GM18505 (cell line): ENCODE measurements around the gene SMIM9.
"Not testable (repeated sequence)": the region's sequence is repeated elsewhere in the genome, so short reads cannot be mapped to it uniquely, and the experiment has no call there.

Experiments used
- ATAC-seq: cut with Tn5 transposase; IDR thresholded peaks from one replicate; pipeline ENCODE4 v1.9.1; 2021; ENCODE audit not compliant: unreplicated experiment
- POLR2A ChIP-seq: IDR thresholded peaks from 4 replicates; pipeline ENCODE4 v1.6.1; 2011; ENCODE audit warnings: borderline replicate concordance; ENCODE audit not compliant: insufficient read depth, insufficient read length; ENCODE audit errors: extremely low read depth

Gene SMIM9

DNA sequence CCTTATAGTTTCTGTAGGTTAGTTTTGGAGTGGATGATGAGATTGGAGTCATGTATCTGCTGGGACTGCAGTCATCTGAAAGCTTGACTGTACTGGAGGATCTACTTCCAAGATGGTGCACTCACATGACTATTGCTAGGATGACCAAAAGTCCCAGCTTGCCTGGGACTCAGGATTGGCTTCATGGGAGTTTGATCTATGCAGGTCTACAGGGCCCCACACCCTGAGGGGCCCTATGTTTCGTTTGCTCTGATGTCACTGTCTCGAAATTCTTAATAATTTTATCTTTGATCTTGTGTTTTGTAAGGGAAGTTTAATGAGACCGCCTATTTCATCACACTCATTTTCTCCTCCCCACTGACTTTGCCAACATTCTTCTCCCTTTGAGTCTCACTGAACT, at the start of gene SMIM9:
TSS of gene SMIM9 (minus strand) at position 101 of the 400 bp plus-strand sequence. CDS start 3,806 bp downstream, outside the sequence.
- TF ChIP-seq POLR2A = no peak
- no peak for ATAC-seq

DNA sequence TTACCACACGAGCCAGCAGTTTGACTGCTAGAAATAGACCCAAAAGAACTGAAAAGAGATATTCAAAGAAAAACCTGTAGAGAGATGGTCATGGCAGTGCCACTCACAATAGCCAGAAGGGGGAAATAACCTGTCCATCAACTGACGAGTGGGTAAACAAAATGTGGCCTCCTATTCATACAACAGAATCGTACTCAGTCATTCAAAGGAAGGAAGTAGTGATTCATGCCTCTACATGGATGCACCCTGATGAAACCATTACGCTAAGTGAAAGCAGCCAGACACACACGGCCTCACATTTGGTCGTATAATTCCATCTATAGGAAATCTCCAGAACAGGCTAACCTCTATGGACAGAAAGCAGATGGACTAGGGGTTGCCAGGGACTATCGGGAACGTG, 49.6 kb upstream of the SMIM9 start:
- ATAC-seq = not testable (repeated sequence)

DNA sequence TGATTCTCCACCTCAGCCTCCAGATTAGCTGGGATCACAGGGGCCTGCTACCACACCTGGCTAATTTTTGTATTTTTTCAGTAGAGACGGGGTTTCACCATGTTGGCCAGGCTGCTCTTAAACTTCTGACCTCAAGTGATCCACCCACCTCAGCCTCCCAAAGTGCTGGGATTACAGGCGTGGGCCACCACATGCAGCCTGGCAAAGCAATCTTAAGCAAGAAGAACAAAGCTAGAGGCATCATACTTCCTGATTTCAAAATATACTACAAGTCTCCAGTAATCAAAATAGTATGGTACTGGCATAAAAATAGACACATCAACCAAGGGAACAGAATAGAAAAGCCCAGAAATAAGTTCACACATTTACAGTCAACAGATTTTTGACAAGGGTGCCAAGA, 38.9 kb upstream of the SMIM9 start:
- no peak for TF ChIP-seq POLR2A
- no peak for ATAC-seq

DNA sequence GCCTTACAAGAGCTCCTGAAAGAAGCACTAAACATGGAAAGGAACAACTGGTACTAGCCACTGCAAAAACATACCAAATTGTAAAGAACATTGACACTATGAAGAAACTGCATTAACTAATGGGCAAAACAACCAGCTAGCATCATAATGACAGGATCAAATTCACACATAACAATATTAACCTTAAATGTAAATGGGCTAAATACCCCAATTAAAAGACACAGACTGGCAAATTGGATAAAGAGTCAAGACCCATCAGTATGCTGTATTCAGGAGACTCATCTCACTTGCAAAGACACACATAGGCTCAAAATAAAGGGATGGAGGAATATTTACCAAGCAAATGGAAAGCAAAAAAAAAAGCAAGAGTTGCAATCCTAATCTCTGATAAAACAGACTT, 34.1 kb upstream of the SMIM9 start:
- not testable (repeated sequence) for ATAC-seq

DNA sequence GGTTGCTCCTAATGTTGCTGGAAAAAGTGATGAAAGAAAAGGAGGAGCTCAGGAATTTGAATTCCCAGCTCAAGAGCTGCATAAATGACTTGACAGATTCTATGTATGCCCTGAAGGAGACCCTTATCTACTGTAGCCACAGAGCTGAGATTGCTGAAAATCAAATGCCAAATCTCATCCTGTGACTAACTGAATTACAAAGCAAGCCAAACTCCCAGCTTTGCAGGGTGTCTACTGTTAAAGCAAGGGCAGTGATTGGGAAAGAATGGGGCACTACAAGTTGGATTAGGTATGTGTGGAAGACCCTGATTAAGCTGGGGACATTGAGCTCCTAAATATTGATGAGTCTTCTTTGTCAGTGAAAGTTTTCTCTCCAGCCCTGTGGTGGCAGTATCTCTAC, 20.8 kb upstream of the SMIM9 start:
- ATAC-seq = no peak
- TF ChIP-seq POLR2A = no peak

DNA sequence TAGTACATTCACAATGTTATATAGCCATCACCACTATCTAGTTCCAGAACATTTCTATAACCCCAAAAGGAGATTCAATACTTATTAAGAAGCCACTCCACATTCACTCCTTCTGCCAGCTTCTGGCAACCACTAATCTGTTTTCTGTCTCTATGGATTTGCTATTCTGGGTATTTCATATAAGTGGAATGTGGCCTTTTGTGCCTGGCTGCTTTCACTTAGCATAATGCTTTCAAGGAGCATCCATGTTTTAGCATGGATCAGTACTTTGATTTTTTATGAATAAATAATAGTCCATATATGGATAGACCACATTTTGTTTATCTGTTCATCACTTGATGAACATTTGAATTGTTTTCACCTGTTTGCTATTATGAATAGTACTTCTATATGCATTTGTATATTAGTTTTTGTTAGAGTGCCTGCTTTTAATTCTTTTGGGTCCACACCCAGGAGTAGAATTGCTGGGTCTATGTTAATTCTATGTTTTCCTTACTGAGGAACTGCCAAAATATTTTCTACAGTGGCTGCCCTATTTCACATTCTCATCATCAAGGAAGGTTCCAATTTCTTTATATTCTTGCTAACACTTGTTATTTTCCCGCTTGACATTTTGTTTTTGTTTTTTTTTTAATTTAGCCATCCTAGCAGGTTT, 16.6 kb upstream of the SMIM9 start:
- no peak for TF ChIP-seq POLR2A
- no peak for ATAC-seq

- TF ChIP-seq POLR2A = no peak
- no peak for ATAC-seq
These were observed 6.4 kb upstream of the SMIM9 start for GRCh38 chrX:154840856-154841255.

GRCh38 chrX:154836163-154836562, 1.7 kb upstream of the SMIM9 start:
- TF ChIP-seq POLR2A = no peak
- no peak for ATAC-seq

GRCh38 chrX:154833746-154834274, 652 bp downstream of the SMIM9 start:
- no peak for TF ChIP-seq POLR2A
- ATAC-seq = no peak

DNA sequence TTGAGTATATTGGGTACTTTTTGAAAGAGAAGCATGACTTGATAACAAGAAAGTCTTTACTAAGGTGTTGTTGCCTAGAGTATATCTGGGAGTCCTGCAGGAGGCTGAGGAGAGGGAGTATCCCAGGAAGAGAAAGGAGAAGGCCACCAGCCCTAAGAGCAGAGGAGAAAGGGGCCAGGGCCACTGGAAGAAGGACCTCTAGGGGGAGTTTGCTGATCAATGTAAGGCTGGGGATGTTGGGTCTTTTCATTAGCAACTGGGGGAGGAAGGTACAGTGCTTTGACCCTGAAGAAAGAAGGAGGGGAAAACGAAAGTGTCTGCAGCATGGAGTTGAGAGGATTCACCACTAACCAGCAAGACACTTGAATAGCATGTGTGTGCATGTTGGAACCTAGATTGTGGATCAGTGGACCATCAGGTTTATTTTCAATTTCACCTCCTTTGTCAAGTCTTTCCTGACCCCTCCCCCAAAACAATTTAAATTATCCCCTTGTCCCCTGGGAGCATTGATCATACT, 4.5 kb downstream of the SMIM9 start:
- no peak for ATAC-seq
- no peak for TF ChIP-seq POLR2A

DNA sequence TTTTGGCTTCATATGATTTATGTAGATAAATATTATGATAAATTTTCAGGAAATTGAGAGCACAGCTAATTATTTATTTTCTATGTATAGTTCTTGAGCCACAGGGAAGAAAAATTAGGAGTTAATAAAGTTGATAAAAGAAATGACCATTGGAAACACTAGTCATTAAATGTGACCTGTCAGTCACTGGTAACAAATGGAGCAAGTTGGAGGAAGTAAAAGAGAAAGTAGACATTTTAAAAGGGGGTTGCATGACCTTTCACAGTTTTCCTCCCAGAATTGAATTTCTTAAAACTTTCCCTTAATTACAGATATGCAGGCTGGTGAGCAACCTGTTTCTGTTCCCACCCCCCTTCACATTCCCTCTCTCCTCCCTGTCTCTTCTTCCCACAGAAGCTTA, 5.3 kb downstream of the SMIM9 start:
- no peak for TF ChIP-seq POLR2A

DNA sequence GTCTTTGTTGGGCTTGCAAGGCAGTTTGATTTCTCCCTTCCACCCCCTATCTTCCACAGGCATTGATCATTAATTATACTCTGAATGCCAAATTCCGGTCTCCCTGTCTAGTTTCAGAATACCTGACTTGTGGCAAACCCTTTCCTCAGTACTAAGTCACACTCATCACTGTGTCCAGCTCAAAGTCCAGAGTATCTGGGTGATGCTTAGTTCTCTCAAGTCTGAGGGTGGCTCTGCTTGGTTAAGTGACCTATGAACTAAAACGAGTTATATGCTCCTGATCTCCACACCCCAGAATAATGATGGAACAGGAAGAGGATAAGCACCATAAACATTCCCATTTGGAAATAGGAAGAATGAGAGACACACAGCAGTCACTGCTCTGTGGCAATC, 6.5 kb downstream of the SMIM9 start:
- no peak for ATAC-seq
- TF ChIP-seq POLR2A = no peak

More for the DNA sequence above, 5.3 kb downstream of the SMIM9 start:
- no peak for ATAC-seq

DNA sequence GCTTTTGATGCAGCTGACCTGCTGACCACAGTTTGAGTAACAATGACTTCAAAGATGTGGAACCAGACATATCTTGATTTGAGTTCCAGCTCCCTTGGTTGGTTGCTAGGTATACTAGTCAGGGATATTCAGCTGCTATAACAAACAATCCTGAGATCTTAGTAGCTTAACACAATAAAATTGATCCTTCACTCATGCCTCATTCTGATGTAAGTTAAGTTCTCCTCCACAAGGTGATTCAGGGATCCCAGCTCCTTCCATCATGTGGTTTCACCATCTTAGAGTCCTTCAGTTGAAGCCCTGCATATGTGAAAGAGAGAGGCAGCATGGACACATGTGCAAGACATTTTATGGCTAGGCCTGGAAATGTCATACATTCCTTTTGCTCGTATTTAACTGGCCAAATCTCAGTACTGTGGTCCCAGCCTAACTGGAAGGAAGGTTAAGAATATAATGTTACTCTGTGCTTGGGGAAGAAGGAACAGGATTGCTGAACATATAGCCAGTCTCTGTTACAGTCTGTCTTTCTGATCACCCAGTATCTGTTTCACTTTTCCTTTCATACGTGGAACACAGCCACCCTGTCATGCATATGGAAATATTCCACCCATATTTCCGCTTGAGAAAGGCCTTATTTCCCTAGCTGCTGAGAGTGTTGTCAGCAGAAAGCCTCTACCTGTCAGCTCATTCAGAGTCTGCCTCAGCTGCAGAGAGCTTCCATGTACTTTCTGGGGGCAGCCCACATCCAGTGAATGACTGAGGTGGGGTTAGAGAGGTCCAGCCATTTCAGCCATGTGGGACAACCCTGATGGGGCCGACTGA, 7.1 kb downstream of the SMIM9 start:
- TF ChIP-seq POLR2A = peak; percentile 28
- peak; percentile 81 for ATAC-seq

DNA sequence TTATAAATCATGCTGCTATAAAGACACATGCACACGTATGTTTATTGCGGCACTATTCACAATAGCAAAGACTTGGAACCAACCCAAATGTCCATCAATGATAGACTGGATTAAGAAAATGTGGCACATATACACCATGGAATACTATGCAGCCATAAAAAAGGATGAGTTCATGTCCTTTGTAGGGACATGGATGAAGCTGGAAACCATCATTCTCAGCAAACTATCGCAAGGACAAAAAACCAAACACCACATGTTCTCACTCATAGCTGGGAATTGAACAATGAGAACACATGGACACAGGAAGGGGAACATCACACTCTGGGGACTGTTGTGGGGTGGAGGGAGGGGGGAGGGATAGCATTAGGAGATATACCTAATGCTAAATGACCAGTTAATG, 8.9 kb downstream of the SMIM9 start:
- ATAC-seq = not testable (repeated sequence)

GRCh38 chrX:154824638-154825037, 9.8 kb downstream of the SMIM9 start:
- no peak for ATAC-seq
- TF ChIP-seq POLR2A = no peak

GRCh38 chrX:154822029-154822428, 12.4 kb downstream of the SMIM9 start:
- no peak for ATAC-seq
- no peak for TF ChIP-seq POLR2A
